Stimulated activated CD4-positive, alpha-beta T cell treated with anti-CD3 and anti-CD28 coated beads, Interleukin-2, amount 100 ng/mL, for 24 hours (primary cell): ENCODE data around the gene BACH1.
A peak's percentile ranks its signal among the peaks of the same experiment; 100 is the strongest.
"Not testable (repeated sequence)": the region's sequence is repeated elsewhere in the genome, so short reads cannot be mapped to it uniquely, and the experiment has no call there.

ENCODE experiments used
- DNase-seq, 2 donors: peaks; one replicate each; pipeline ENCODE4 v3.0.0-alpha.2; 2020

Gene BACH1

GRCh38 chr21:29298348-29299045 is at the start of gene BACH1:
Gene BACH1 (plus strand): TSS chr21:29298922. CDS start chr21:29321281, 22,359 bp downstream.
- peak; percentile 87 to 88 for DNase-seq

- not testable (repeated sequence) for DNase-seq
Observed at GRCh38 chr21:29249289-29249688, 49.4 kb upstream of the BACH1 start.

- no peak for DNase-seq
Observed at GRCh38 chr21:29250636-29251035, 48.1 kb upstream of the BACH1 start.

GRCh38 chr21:29253861-29254260 is 44.9 kb upstream of the BACH1 start:
- not testable (repeated sequence) for DNase-seq

- no peak for DNase-seq
Observed at GRCh38 chr21:29254550-29254949, 44.2 kb upstream of the BACH1 start.

- DNase-seq, result no peak
Observed at GRCh38 chr21:29256126-29256910, 42.4 kb upstream of the BACH1 start.

GRCh38 chr21:29257701-29258100 is 41.0 kb upstream of the BACH1 start:
- DNase-seq, result no peak

- DNase-seq, result no peak
Observed at GRCh38 chr21:29258626-29259338, 39.9 kb upstream of the BACH1 start.

- no peak for DNase-seq
Observed at GRCh38 chr21:29260461-29260860, 38.3 kb upstream of the BACH1 start.

GRCh38 chr21:29261555-29262540 is 36.9 kb upstream of the BACH1 start:
- no peak for DNase-seq

GRCh38 chr21:29264721-29265120 is 34.0 kb upstream of the BACH1 start:
- DNase-seq, result no peak

- DNase-seq, result peak; percentile 27 to 64
Observed at GRCh38 chr21:29265690-29266479, 32.8 kb upstream of the BACH1 start.

- no peak for DNase-seq
Observed at GRCh38 chr21:29267666-29268065, 31.1 kb upstream of the BACH1 start.

GRCh38 chr21:29271927-29272333 is 26.8 kb upstream of the BACH1 start:
- DNase-seq, result no peak

- no peak for DNase-seq
Observed at GRCh38 chr21:29277442-29277841, 21.3 kb upstream of the BACH1 start.

- DNase-seq, result no peak
Observed at GRCh38 chr21:29279558-29279957, 19.2 kb upstream of the BACH1 start.

- not testable (repeated sequence) for DNase-seq
Observed at GRCh38 chr21:29281801-29282200, 16.9 kb upstream of the BACH1 start.

- DNase-seq, result no peak
Observed at GRCh38 chr21:29287383-29287782, 11.3 kb upstream of the BACH1 start.

- DNase-seq, result no peak
Observed at GRCh38 chr21:29288239-29288638, 10.5 kb upstream of the BACH1 start.

GRCh38 chr21:29289317-29289716 is 9.4 kb upstream of the BACH1 start:
- DNase-seq, result no peak

- no peak for DNase-seq
Observed at GRCh38 chr21:29290240-29290639, 8.5 kb upstream of the BACH1 start.

GRCh38 chr21:29293495-29293894 is 5.2 kb upstream of the BACH1 start:
- no peak for DNase-seq
